ENCODE data around the gene DDX54. TPM values are rescaled to one million over a fixed set of nuclear protein-coding genes. Genes with fewer than 3 reads are reported as not detected.

The DDX54 gene
- polyA plus RNA-seq, 3 donors: 7.9 to 32.2 (median 13.6) TPM

GRCh38 chr12:113163030-113163360 lies 22.3 kb downstream of the DDX54 start:
- Histone ChIP-seq H3K9me3 (replicated peaks in 1 of 2; ENCODE audit: control insufficient read depth in 1 of 2, insufficient read depth in 1 of 2, low read length in 2 of 2) (no peaks in the 10 kb centered on the region), H3K4me1 (ENCODE audit: control insufficient read depth in 1 of 2, insufficient read depth in 2 of 2, low read length in 2 of 2) (no peaks in the 10 kb centered on the region), H3K79me2 (ENCODE audit: insufficient read depth, low read length) (no peaks in the 10 kb centered on the region), H3K36me3 (replicated peaks in 1 of 2; ENCODE audit: control insufficient read depth in 1 of 2, insufficient read depth in 2 of 2, low read length in 2 of 2) (peaks cover 94 to 98% of the 10 kb centered on the region in 2 donors), H3K4me2 (replicated peaks; ENCODE audit: extremely low read depth, low read length, poor library complexity, severe bottlenecking) (no peak overlapping the region), H3K27me3 (ENCODE audit: control insufficient read depth in 2 of 2, insufficient read depth in 2 of 2, low read length in 2 of 2) (no peaks in the 10 kb centered on the region), H3K27ac (ENCODE audit: low read depth in 1 of 2, low read length in 2 of 2) (no peak overlapping the region), H2AFZ (ENCODE audit: insufficient read depth, low read depth, low read length, poor library complexity, severe bottlenecking) (no peak overlapping the region), H3K4me3 (replicated peaks in 1 of 3; ENCODE audit: low read depth in 2 of 3, low read length in 3 of 3) (no peak overlapping the region), H4K20me1 (ENCODE audit: insufficient read depth, low read length) (no peaks in the 10 kb centered on the region), H3K9ac (ENCODE audit: insufficient read depth, low read length, poor library complexity, severe bottlenecking) (no peak overlapping the region)
- Mint-ChIP-seq H3K27me3 (ENCODE audit: low read depth in 3 of 3) (peaks cover 0 to 3% (median 0%) of the 10 kb centered on the region in 3 donors), H3K4me3 (no peak overlapping the region), H3K4me1 (no peaks in the 10 kb centered on the region), H3K27ac (no peak overlapping the region), H3K9me3 (no peaks in the 10 kb centered on the region), H3K36me3 (peaks cover 87 to 97% of the 10 kb centered on the region in 2 donors)
- TF ChIP-seq CTCF (IDR thresholded peaks at IDR 0.05): no peak
- 93% methylated on average over 11 of the region's 12 CpGs for WGBS (ENCODE audit: insufficient coverage)
- intact Hi-C loops (cut with micrococcal nuclease): no loop called here
- DNase-seq: no peak

DNA sequence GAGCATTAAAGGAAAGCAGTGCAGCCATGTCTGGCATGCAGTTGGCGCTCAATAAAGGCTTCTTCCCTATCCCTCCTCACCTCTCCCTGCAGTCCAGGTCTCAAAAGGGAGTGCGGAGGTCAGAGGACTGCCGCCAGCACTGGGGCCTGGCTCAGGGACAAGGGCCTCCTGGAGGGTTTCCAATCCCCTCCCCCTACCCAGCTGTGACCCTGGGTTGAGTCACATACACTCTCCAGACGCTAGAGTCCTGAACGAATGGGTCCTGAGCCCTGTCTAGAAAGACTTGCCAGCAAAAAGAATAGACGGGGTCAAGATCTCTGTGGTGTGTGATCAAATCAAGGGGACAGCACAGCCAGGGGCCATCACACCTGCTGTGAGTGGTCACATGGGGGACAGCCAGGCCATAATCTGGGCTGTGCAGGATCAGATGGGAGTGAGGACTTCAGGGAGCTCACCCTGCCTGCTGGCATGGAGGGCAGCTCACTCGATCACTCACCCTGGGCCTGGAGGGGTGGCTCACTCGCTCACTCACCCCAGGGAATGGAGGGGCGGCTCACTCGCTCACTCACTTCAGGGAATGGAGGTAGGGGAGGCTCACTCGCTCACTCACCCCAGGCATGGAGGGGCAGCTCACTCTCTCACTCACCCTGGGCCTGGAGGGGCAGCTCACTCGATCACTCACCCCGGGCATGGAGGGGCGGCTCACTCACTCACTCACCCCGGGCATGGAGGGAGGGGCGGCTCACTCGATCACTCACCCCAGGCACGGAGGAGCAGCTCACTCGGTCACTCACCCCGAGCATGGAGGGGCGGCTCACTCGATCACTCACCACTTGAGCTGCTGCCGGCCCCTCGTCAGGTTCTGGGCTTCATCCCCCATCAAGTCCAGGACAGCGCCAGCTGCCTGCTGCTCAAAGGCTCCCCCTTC lies 22.9 kb downstream of the DDX54 start:
- Histone ChIP-seq H3K27me3 (ENCODE audit: control insufficient read depth in 2 of 2, insufficient read depth in 2 of 2, low read length in 2 of 2) (no peaks in the 10 kb centered on the region), H3K9ac (ENCODE audit: insufficient read depth, low read length, poor library complexity, severe bottlenecking) (no peak overlapping the region), H4K20me1 (ENCODE audit: insufficient read depth, low read length) (no peaks in the 10 kb centered on the region), H3K4me2 (replicated peaks; ENCODE audit: extremely low read depth, low read length, poor library complexity, severe bottlenecking) (no peak overlapping the region), H3K36me3 (replicated peaks in 1 of 2; ENCODE audit: control insufficient read depth in 1 of 2, insufficient read depth in 2 of 2, low read length in 2 of 2) (peaks cover 91 to 98% of the 10 kb centered on the region in 2 donors), H3K4me1 (ENCODE audit: control insufficient read depth in 1 of 2, insufficient read depth in 2 of 2, low read length in 2 of 2) (no peaks in the 10 kb centered on the region), H3K27ac (ENCODE audit: low read depth in 1 of 2, low read length in 2 of 2) (no peak overlapping the region), H3K4me3 (replicated peaks in 1 of 3; ENCODE audit: low read depth in 2 of 3, low read length in 3 of 3) (no peak overlapping the region), H2AFZ (ENCODE audit: insufficient read depth, low read depth, low read length, poor library complexity, severe bottlenecking) (no peak overlapping the region), H3K79me2 (ENCODE audit: insufficient read depth, low read length) (no peaks in the 10 kb centered on the region), H3K9me3 (replicated peaks in 1 of 2; ENCODE audit: control insufficient read depth in 1 of 2, insufficient read depth in 1 of 2, low read length in 2 of 2) (no peaks in the 10 kb centered on the region)
- intact Hi-C loops (cut with micrococcal nuclease): no loop called here
- Mint-ChIP-seq H3K36me3 (peaks cover 91 to 97% of the 10 kb centered on the region in 2 donors), H3K9me3 (no peaks in the 10 kb centered on the region), H3K4me1 (no peaks in the 10 kb centered on the region), H3K4me3 (no peak overlapping the region), H3K27ac (peak overlapping the region in 1 of 7 donors; percentile 63), H3K27me3 (ENCODE audit: low read depth in 3 of 3) (peaks cover 0 to 3% (median 2%) of the 10 kb centered on the region in 3 donors)
- TF ChIP-seq CTCF (IDR thresholded peaks at IDR 0.05): no peak
- DNase-seq: no peak
- WGBS (ENCODE audit: insufficient coverage): 98% methylated on average over 12 of the region's 25 CpGs
